H1 (cell line): ENCODE results near the gene HPX. TPM values are rescaled to one million over a fixed set of nuclear protein-coding genes. Genes with fewer than 3 reads are reported as not detected.

Experiments
- CTCF ChIA-PET: fragments of 300-600 bp; sonication (Branson Sonifier 250); formaldehyde crosslinking; loops from one replicate; lab custom pipeline; 2021; ENCODE audit not compliant: partially characterized antibody; lab: Charles Lee
- POLR2A ChIA-PET: fragments of 300-600 bp; sonication (Branson Sonifier 250); formaldehyde crosslinking; loops from one replicate; lab custom pipeline; 2021; ENCODE audit warnings: inconsistent platforms; ENCODE audit not compliant: partially characterized antibody; lab: Charles Lee
- DNase-seq, 2 experiments: peaks; one replicate each; pipeline versions ENCODE4 v3.0.0 to v3.0.0-alpha.2; 2010 to 2022; ENCODE audit warnings: low spot score in 2 of 2, low read depth in 1 of 2, mixed read lengths in 1 of 2
- FAIRE-seq: peaks from 2 replicates; lab custom pipeline; 2011; peaks lifted over from hg19 to GRCh38; lab: Jason Lieb, UNC
- H2AFZ ChIP-seq: 2 replicates; pipeline ENCODE4 v1.8.1; 2012; ENCODE audit warnings: low read length, inconsistent platforms
- H2AK5ac ChIP-seq: 2 replicates; pipeline ENCODE4 v1.6.1; 2013; ENCODE audit warnings: low read depth, low read length
- H2BK120ac ChIP-seq: replicated peaks from 2 replicates; pipeline ENCODE3; 2013; ENCODE audit warnings: low read depth, low read length, inconsistent platforms
- H2BK12ac ChIP-seq: 2 replicates; pipeline ENCODE4 v1.6.1; 2013; ENCODE audit warnings: low read depth, low read length
- H2BK15ac ChIP-seq: 2 replicates; pipeline ENCODE4 v1.6.1; 2013; ENCODE audit warnings: low read length
- H2BK20ac ChIP-seq: 2 replicates; pipeline ENCODE4 v1.6.1; 2013; ENCODE audit warnings: low read length
- H2BK5ac ChIP-seq: 2 replicates; pipeline ENCODE4 v1.6.1; 2013; ENCODE audit warnings: low read depth, low read length
- H3K14ac ChIP-seq: 2 replicates; pipeline ENCODE4 v1.6.1; 2013; ENCODE audit warnings: inconsistent platforms; ENCODE audit not compliant: insufficient read length
- H3K18ac ChIP-seq: 2 replicates; pipeline ENCODE4 v1.6.1; 2013; ENCODE audit warnings: low read length; ENCODE audit errors: extremely low read depth
- H3K23ac ChIP-seq: 2 replicates; pipeline ENCODE4 v1.6.1; 2013; ENCODE audit warnings: inconsistent platforms; ENCODE audit not compliant: insufficient read length
- H3K23me2 ChIP-seq: 2 replicates; pipeline ENCODE4 v1.6.1; 2013; ENCODE audit warnings: low read depth, low read length
- H3K27ac ChIP-seq: 2 replicates; pipeline ENCODE4 v1.6.1; 2011; ENCODE audit warnings: low read depth, low read length, inconsistent platforms
- H3K27me3 ChIP-seq, 4 experiments: replicated peaks in 1 of 4; 1 replicate in 1 of 4; 2 replicates in 3 of 4; pipeline versions ENCODE4 v1.6.1 to v1.8.1; 2011 to 2013; ENCODE audit warnings: low read length in 3 of 4, mild to moderate bottlenecking in 3 of 4, inconsistent platforms in 2 of 4, mixed read lengths in 2 of 4, moderate library complexity in 1 of 4; ENCODE audit not compliant: control insufficient read depth in 3 of 4, insufficient read depth in 3 of 4; ENCODE audit errors: extremely low read depth in 1 of 4
- H3K36me3 ChIP-seq, 4 experiments: 2 replicates each; pipeline versions ENCODE4 v1.6.1 to v1.8.1; 2011 to 2013; ENCODE audit warnings: mild to moderate bottlenecking in 4 of 4, low read length in 3 of 4, moderate library complexity in 2 of 4, control low read depth in 1 of 4, inconsistent platforms in 1 of 4; ENCODE audit not compliant: insufficient read depth in 4 of 4, control insufficient read depth in 2 of 4
- H3K4ac ChIP-seq: replicated peaks from 2 replicates; pipeline ENCODE3; 2013; ENCODE audit warnings: low read length, low read depth, mixed read lengths, inconsistent platforms; ENCODE audit not compliant: insufficient read length
- H3K4me1 ChIP-seq, 4 experiments: replicated peaks in 1 of 4; 1 replicate in 1 of 4; 2 replicates in 3 of 4; pipeline versions ENCODE4 v1.6.1 to v1.8.1; 2011 to 2013; ENCODE audit warnings: low read length in 3 of 4, inconsistent platforms in 2 of 4, mixed read lengths in 1 of 4; ENCODE audit not compliant: insufficient read depth in 4 of 4, control insufficient read depth in 3 of 4
- H3K4me2 ChIP-seq, 2 experiments: 2 replicates each; pipeline versions ENCODE4 v1.6.1 to v1.8.1; 2011 to 2013; ENCODE audit warnings: low read depth in 2 of 2, low read length in 2 of 2, control low read depth in 1 of 2, inconsistent platforms in 1 of 2, mild to moderate bottlenecking in 1 of 2; ENCODE audit not compliant: insufficient read depth in 1 of 2
- H3K4me3 ChIP-seq, 4 experiments: fragments of 200-600, 300-600 bp in 1 of 4; sonication (generic), shearing (Covaris generic), sonication (Bioruptor Twin) in 1 of 4; 2 replicates each; pipeline versions ENCODE4 v1.5.1 to v1.8.1; 2011 to 2016; ENCODE audit warnings: low read length in 4 of 4, low read depth in 3 of 4, control low read depth in 2 of 4, inconsistent platforms in 2 of 4, mild to moderate bottlenecking in 2 of 4, mixed read lengths in 1 of 4, moderate library complexity in 1 of 4; ENCODE audit not compliant: insufficient read depth in 2 of 4; ENCODE audit errors: extremely low read depth in 1 of 4
- H3K56ac ChIP-seq: replicated peaks from 2 replicates; pipeline ENCODE3; 2013; ENCODE audit warnings: low read depth, mild to moderate bottlenecking, mixed read lengths, low read length, inconsistent platforms; ENCODE audit not compliant: insufficient read length
- H3K79me1 ChIP-seq: 2 replicates; pipeline ENCODE4 v1.6.1; 2013; ENCODE audit warnings: low read depth, low read length, control low read depth
- H3K79me2 ChIP-seq, 2 experiments: 2 replicates each; pipeline versions ENCODE4 v1.6.1 to v1.8.1; 2012 to 2013; ENCODE audit warnings: low read length in 2 of 2, mild to moderate bottlenecking in 2 of 2, inconsistent platforms in 1 of 2; ENCODE audit not compliant: insufficient read depth in 2 of 2, control insufficient read depth in 1 of 2
- H3K9ac ChIP-seq, 4 experiments: replicated peaks in 1 of 4; 1 replicate in 1 of 4; 2 replicates in 3 of 4; pipeline versions ENCODE4 v1.6.1 to v1.8.1; 2011 to 2013; ENCODE audit warnings: low read depth in 3 of 4, low read length in 3 of 4, control low read depth in 2 of 4, mild to moderate bottlenecking in 2 of 4, moderate library complexity in 2 of 4, inconsistent platforms in 1 of 4; ENCODE audit errors: extremely low read depth in 1 of 4
- H3K9me3 ChIP-seq, 2 experiments: 2 replicates each; pipeline versions ENCODE4 v1.6.1 to v1.8.1; 2012 to 2013; ENCODE audit warnings: mild to moderate bottlenecking in 2 of 2, moderate library complexity in 2 of 2, control low read depth in 1 of 2, inconsistent platforms in 1 of 2, low read depth in 1 of 2, low read length in 1 of 2, mixed read lengths in 1 of 2; ENCODE audit not compliant: insufficient read depth in 2 of 2
- H4K20me1 ChIP-seq, 2 experiments: replicated peaks in 1 of 2; 2 replicates each; pipeline versions ENCODE3 to v1.8.1; 2011 to 2013; ENCODE audit warnings: inconsistent platforms in 2 of 2, low read length in 2 of 2, mild to moderate bottlenecking in 1 of 2; ENCODE audit not compliant: insufficient read depth in 2 of 2, control insufficient read depth in 1 of 2
- H4K5ac ChIP-seq: 2 replicates; pipeline ENCODE4 v1.6.1; 2013; ENCODE audit warnings: low read length, low read depth, mixed read lengths, inconsistent platforms; ENCODE audit not compliant: insufficient read length
- H4K8ac ChIP-seq: 2 replicates; pipeline ENCODE4 v1.8.0; 2013; ENCODE audit warnings: mild to moderate bottlenecking, moderate library complexity, low read length, inconsistent platforms; ENCODE audit not compliant: insufficient read depth; ENCODE audit errors: extremely low read depth
- H4K91ac ChIP-seq: replicated peaks from 2 replicates; pipeline ENCODE3; 2013; ENCODE audit warnings: low read length, mixed read lengths, inconsistent platforms; ENCODE audit not compliant: insufficient read length
- BACH1 ChIP-seq: IDR thresholded peaks from 2 replicates; pipeline ENCODE4 v1.6.1; 2012; ENCODE audit warnings: low read length, improper control_type of control experiment
- CREB1 ChIP-seq: IDR thresholded peaks from 2 replicates; pipeline ENCODE4 v1.6.1; 2012; ENCODE audit warnings: inconsistent platforms
- SAP30 ChIP-seq: fragments of 300-600 bp; sonication (generic); IDR thresholded peaks from 2 replicates; pipeline ENCODE4 v1.7.1; 2012; ENCODE audit warnings: low read length, moderate library complexity, mild to moderate bottlenecking, inconsistent platforms; ENCODE audit not compliant: insufficient read depth, insufficient replicate concordance
- SIRT6 ChIP-seq: IDR thresholded peaks from one replicate; pipeline ENCODE4 v1.7.1; 2012; ENCODE audit warnings: low read length, inconsistent platforms
- TBP ChIP-seq: IDR thresholded peaks from 2 replicates; pipeline ENCODE4 v1.6.1; 2011; ENCODE audit warnings: low read depth, low read length, improper control_type of control experiment
- WGBS, 2 experiments: shearing (Covaris generic) in 1 of 2; methylation state at CpG; one replicate each; pipeline versions ENCODE4 v1.1.6 to v1.1.7; 2013 to 2015; ENCODE audit warnings: low lambda C conversion rate in 2 of 2, mixed read lengths in 2 of 2, inconsistent platforms in 1 of 2, low coverage in 1 of 2, missing lambda C conversion rate in 1 of 2; ENCODE audit not compliant: insufficient replicate concordance in 2 of 2, insufficient coverage in 1 of 2, insufficient read length in 1 of 2; ENCODE audit errors: extremely low coverage in 1 of 2, missing lambda C conversion rate in 1 of 2; 5-methylcytosine and 5-hydroxymethylcytosine counted together
- polyA plus RNA-seq, 7 experiments: library from polyadenylated mRNA; depleted of rRNA in 3 of 7; stranded (reverse) in 5 of 7; unstranded in 2 of 7; fragments of >200 nt in 5 of 7; fragments of 200-250 nt in 2 of 7; gene quantifications; 1 replicate in 5 of 7; 2 replicates in 1 of 7; 4 replicates in 1 of 7; pipeline versions ENCODE4 v1.2.1 to v1.2.3, GENCODE V29; 2011 to 2013; ENCODE audit warnings: missing spikeins in 2 of 7, mixed read lengths in 2 of 7
- total RNA-seq: library from RNA; stranded (reverse); fragmentation: NEBNext Ultra II Directional; extraction: Animal tissue kit (Norgen Biotek cat#: 25700); gene quantifications from 2 replicates; pipeline ENCODE4 v1.2.1, GENCODE V29; 2021

The HPX gene
- total and polyA plus RNA-seq, 2 of the 8 experiments (the other 6 are each of a cell fraction or from before 2014, with no cell fraction given) = 0.80 to 0.97 TPM

GRCh38 chr11:6458352-6459098, 17.7 kb upstream of the HPX start:
- H3K23ac ChIP-seq = no peak overlapping the region
- H3K27ac ChIP-seq = no peak overlapping the region
- FAIRE-seq = no peak
- H3K79me2 ChIP-seq = no peaks in the 10 kb centered on the region
- no peak overlapping the region for H2AFZ ChIP-seq
- WGBS, 2 experiments = 77% methylated on average over 2 of the region's 2 CpGs; no CpG with 5 or more reads in 1 of the 2 experiments
- H3K18ac ChIP-seq = no peak overlapping the region
- TF ChIP-seq TBP (no peak), BACH1 (no peak), CREB1 (no peak), SAP30 (no peak), SIRT6 (no peak)
- no peak overlapping the region for H3K9ac ChIP-seq
- H3K4me2 ChIP-seq = no peak overlapping the region
- no peak overlapping the region for H4K8ac ChIP-seq
- no peak overlapping the region for H3K56ac ChIP-seq
- H3K4me3 ChIP-seq = no peak overlapping the region
- no peak overlapping the region for H2BK12ac ChIP-seq
- no peaks in the 10 kb centered on the region; the same call in 1 of the 2 replicates for H3K23me2 ChIP-seq
- H3K36me3 ChIP-seq = peaks cover 0 to 12% (median 3%) of the 10 kb centered on the region in 4 experiments; a peak in 2 of 8 replicates
- H4K20me1 ChIP-seq = no peaks in the 10 kb centered on the region
- H3K4me1 ChIP-seq = no peaks in the 10 kb centered on the region
- no peak overlapping the region for H3K14ac ChIP-seq
- H2BK20ac ChIP-seq = no peak overlapping the region
- H3K27me3 ChIP-seq = no peaks in the 10 kb centered on the region
- H3K79me1 ChIP-seq = no peaks in the 10 kb centered on the region; the same call in 1 of the 2 replicates
- H2BK15ac ChIP-seq = no peak overlapping the region
- H2BK120ac ChIP-seq = no peak overlapping the region
- no peaks in the 10 kb centered on the region for H3K9me3 ChIP-seq
- POLR2A ChIA-PET = interaction anchor here (1.1 kb wide), 1 partner anchor 15 kb away, joined by 3 read pairs; no protein-coding TSS in a partner anchor
- no peak overlapping the region for H2BK5ac ChIP-seq
- CTCF ChIA-PET = interaction anchor here (1.7 to 6.5 kb wide), 2 partner anchors 14 to 80 kb away, joined by 8 to 83 read pairs; partner anchors contain the start of gene HPX
- no peak overlapping the region for H4K91ac ChIP-seq
- no peak overlapping the region for H4K5ac ChIP-seq
- no peak overlapping the region for H3K4ac ChIP-seq
- no peak for DNase-seq
- no peak overlapping the region for H2AK5ac ChIP-seq
